ENCODE results near the gene TPD52L1. TPM values are rescaled to one million over a fixed set of nuclear protein-coding genes. Genes with fewer than 3 reads are reported as not detected.

TPD52L1 gene
- total and polyA plus RNA-seq, 10 of the 15 experiments (the other 5 are each of a cell fraction or from before 2014, with no cell fraction given): 0.03 to 2.6 (median 0.16) TPM; not detected in 3

- 71% methylated on average over 2 of the region's 2 CpGs for WGBS (ENCODE audit: insufficient coverage, insufficient replicate concordance, low lambda C conversion rate, missing lambda C conversion rate)
- Histone ChIP-seq H3K4me3 (no peak overlapping the region), H3K27ac (ENCODE audit: control insufficient read depth, insufficient read depth) (no peak overlapping the region), H3K9ac (ENCODE audit: control insufficient read depth, insufficient read depth, low read length) (no peak overlapping the region), H4K20me1 (ENCODE audit: control insufficient read depth, insufficient read depth) (no peaks in the 10 kb centered on the region), H3K79me2 (ENCODE audit: control insufficient read depth, insufficient read depth, low read length) (no peaks in the 10 kb centered on the region), H3K4me2 (ENCODE audit: control insufficient read depth, insufficient read depth) (no peak overlapping the region), H3K4me1 (ENCODE audit: control insufficient read depth, insufficient read depth, low read length) (no peaks in the 10 kb centered on the region), H3K27me3 (replicated peaks in 1 of 2; ENCODE audit: control insufficient read depth in 2 of 2, insufficient read depth in 2 of 2, low read length in 1 of 2) (no peaks in the 10 kb centered on the region; a peak in 1 of 4 replicates), H2AFZ (ENCODE audit: control insufficient read depth, low read depth, low read length) (no peak overlapping the region), H3K9me3 (replicated peaks; ENCODE audit: control insufficient read depth, insufficient read depth, low read length) (no peaks in the 10 kb centered on the region), H3K36me3 (ENCODE audit: control insufficient read depth in 2 of 2, insufficient read depth in 2 of 2, low read length in 1 of 2) (no peaks in the 10 kb centered on the region)
- ATAC-seq: no peak
- ChIA-PET CTCF (interaction anchor here (0.7 kb wide), 1 partner anchor 350 kb away, joined by 3 read pairs; no protein-coding TSS in a partner anchor), SMC1A (ENCODE audit: uncharacterized antibody, unreplicated experiment) (interaction anchor here (0.6 kb wide), 1 partner anchor 78 kb away, joined by 4 read pairs; no protein-coding TSS in a partner anchor), POLR2A (no interaction called here), RAD21 (ENCODE audit: unreplicated experiment) (no interaction called here)
- no TSS peak for BruUV-seq (replicated peaks)
- FAIRE-seq: no peak
- TF ChIP-seq, protein P1, sequence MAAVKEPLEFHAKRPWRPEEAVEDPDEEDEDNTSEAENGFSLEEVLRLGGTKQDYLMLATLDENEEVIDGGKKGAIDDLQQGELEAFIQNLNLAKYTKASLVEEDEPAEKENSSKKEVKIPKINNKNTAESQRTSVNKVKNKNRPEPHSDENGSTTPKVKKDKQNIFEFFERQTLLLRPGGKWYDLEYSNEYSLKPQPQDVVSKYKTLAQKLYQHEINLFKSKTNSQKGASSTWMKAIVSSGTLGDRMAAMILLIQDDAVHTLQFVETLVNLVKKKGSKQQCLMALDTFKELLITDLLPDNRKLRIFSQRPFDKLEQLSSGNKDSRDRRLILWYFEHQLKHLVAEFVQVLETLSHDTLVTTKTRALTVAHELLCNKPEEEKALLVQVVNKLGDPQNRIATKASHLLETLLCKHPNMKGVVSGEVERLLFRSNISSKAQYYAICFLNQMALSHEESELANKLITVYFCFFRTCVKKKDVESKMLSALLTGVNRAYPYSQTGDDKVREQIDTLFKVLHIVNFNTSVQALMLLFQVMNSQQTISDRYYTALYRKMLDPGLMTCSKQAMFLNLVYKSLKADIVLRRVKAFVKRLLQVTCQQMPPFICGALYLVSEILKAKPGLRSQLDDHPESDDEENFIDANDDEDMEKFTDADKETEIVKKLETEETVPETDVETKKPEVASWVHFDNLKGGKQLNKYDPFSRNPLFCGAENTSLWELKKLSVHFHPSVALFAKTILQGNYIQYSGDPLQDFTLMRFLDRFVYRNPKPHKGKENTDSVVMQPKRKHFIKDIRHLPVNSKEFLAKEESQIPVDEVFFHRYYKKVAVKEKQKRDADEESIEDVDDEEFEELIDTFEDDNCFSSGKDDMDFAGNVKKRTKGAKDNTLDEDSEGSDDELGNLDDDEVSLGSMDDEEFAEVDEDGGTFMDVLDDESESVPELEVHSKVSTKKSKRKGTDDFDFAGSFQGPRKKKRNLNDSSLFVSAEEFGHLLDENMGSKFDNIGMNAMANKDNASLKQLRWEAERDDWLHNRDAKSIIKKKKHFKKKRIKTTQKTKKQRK (IDR thresholded peaks at IDR 0.05; ENCODE audit: low read depth, low read length): no peak
- TF ChIP-seq IRF3 (IDR thresholded peaks at IDR 0.05): no peak
- in situ Hi-C loops (cut with MboI) (no loop called here), intact Hi-C loops (cut with micrococcal nuclease; ENCODE audit: unreplicated experiment) (no loop called here)
- DNase-seq (ENCODE audit: low read depth, low spot score): no peak
These were observed 100.3 kb downstream of the TPD52L1 start for GRCh38 chr6:125253881-125254280.

Measured in GM12878 (cell line).